K562 (cell line): Measurements from ENCODE around the gene PSMD14.
"Not testable (repeated sequence)": the region's sequence is repeated elsewhere in the genome, so short reads cannot be mapped to it uniquely, and the experiment has no call there.

ENCODE experiments used
- EZH2 ChIP-seq: IDR thresholded peaks from 2 replicates; pipeline ENCODE4 v1.6.1; 2012; ENCODE audit warnings: low read depth, mild to moderate bottlenecking, inconsistent platforms, low read length, borderline replicate concordance
- NRF1 ChIP-seq, 2 experiments: fragments of 450-650 bp; IDR thresholded peaks in 1 of 2; conservative IDR thresholded peaks in 1 of 2; 2 replicates each; pipeline ENCODE4 v1.6.1; 2014; ENCODE audit warnings: mild to moderate bottlenecking in 2 of 2
- NUFIP1 ChIP-seq: fragments of 450-650 bp; IDR thresholded peaks from 2 replicates; pipeline ENCODE4 v1.6.1; 2018; ENCODE audit not compliant: partially characterized antibody
- SP1 ChIP-seq: sonication (generic); formaldehyde crosslinking; IDR thresholded peaks from 2 replicates; pipeline ENCODE4 v1.8.1; 2022; ENCODE audit warnings: mild to moderate bottlenecking, missing genetic modification reagents
- ZNF609 ChIP-seq: sonication (generic); formaldehyde crosslinking; IDR thresholded peaks from 2 replicates; pipeline ENCODE4 v1.8.1; 2023; ENCODE audit warnings: missing genetic modification reagents, mild to moderate bottlenecking, borderline replicate concordance

- not testable (repeated sequence) for TF ChIP-seq NRF1 (conservative IDR thresholded peaks at IDR 0.05 in 1 of 2, IDR thresholded peaks at IDR 0.05 in 1 of 2); SP1 (CRISPR knock-in tag); NUFIP1; ZNF609 (CRISPR knock-in tag); EZH2
Measured at GRCh38 chr2:161340930-161341413, 32.7 kb downstream of the PSMD14 start.
